ENCODE measurements around the gene RASL10A.

- TF ChIP-seq CTCF (conservative IDR thresholded peaks at IDR 0.05 in 1 of 2, IDR thresholded peaks at IDR 0.05 in 1 of 2; ENCODE audit: extremely low read depth in 1 of 2, insufficient read depth in 1 of 2, low read depth in 1 of 2, low read length in 2 of 2) = no peak
- no peak for TF ChIP-seq EZH2 (IDR thresholded peaks at IDR 0.05; ENCODE audit: borderline replicate concordance, low read length)
These were observed 4.6 kb downstream of the RASL10A start for GRCh38 chr22:29310863-29311339.

Measured in mammary epithelial cell (primary cell).